Peyer's patch (tissue), 4 donors: ENCODE measurements around the gene MRPL14. TPM values are rescaled to one million over a fixed set of nuclear protein-coding genes. Genes with fewer than 3 reads are reported as not detected.

Source experiments
- DNase-seq, 3 donors: peaks; one replicate each; pipeline ENCODE4 v3.0.0-alpha.2; 2017 to 2019
- H3K27ac ChIP-seq, 4 donors: fragments of 200-600 bp; sonication (generic); one replicate each; pipeline ENCODE4 v1.5.1; 2016 to 2019
- H3K27me3 ChIP-seq, 2 donors: fragments of 200-600 bp; sonication (generic); one replicate each; pipeline ENCODE4 v1.5.1; 2019
- H3K36me3 ChIP-seq, 3 donors: fragments of 200-600 bp; sonication (generic); one replicate each; pipeline ENCODE4 v1.5.1; 2016 to 2019
- H3K4me1 ChIP-seq, 4 donors: fragments of 200-600 bp; sonication (generic); one replicate each; pipeline ENCODE4 v1.5.1; 2016 to 2019
- H3K4me3 ChIP-seq, 4 donors: fragments of 200-600 bp; sonication (generic); 1 replicate in 3 of 4; 2 replicates in 1 of 4; pipeline ENCODE4 v1.5.1; 2016 to 2019; ENCODE audit warnings: mild to moderate bottlenecking in 1 of 4
- H3K9me3 ChIP-seq, 4 donors: fragments of 200-600 bp; sonication (generic); one replicate each; pipeline ENCODE4 v1.5.1; 2016 to 2019; ENCODE audit warnings: mild to moderate bottlenecking in 1 of 4
- CTCF ChIP-seq, 6 experiments: fragments of 450-650 bp in 4 of 6; fragments of 200-600 bp in 2 of 6; sonication (generic) in 1 of 6; IDR thresholded peaks; one replicate each; pipeline ENCODE4 v1.5.1; 2017 to 2019; ENCODE audit warnings: antibody characterized with exemption in 6 of 6, mild to moderate bottlenecking in 3 of 6, moderate library complexity in 1 of 6
- POLR2A ChIP-seq, 2 donors: fragments of 450-650 bp; IDR thresholded peaks; one replicate each; pipeline ENCODE4 v1.5.1; 2017; ENCODE audit warnings: antibody characterized with exemption in 2 of 2, mild to moderate bottlenecking in 2 of 2, moderate library complexity in 2 of 2
- total RNA-seq, 4 donors: library from RNA; depleted of rRNA; stranded (reverse); fragments of >200 nt; gene quantifications; one replicate each; pipeline ENCODE4 v1.1.0, GENCODE V29; 2016

The MRPL14 gene
- total RNA-seq, 4 donors from 2014 or later = 35.5 to 51.1 (median 42.6) TPM

GRCh38 chr6:44142835-44143234, 15.6 kb upstream of the MRPL14 start:
- Histone ChIP-seq H3K4me1 (no peaks in the 10 kb centered on the region), H3K36me3 (peaks cover 0 to 80% (median 0%) of the 10 kb centered on the region in 3 donors)
- TF ChIP-seq POLR2A (IDR thresholded peaks at IDR 0.05) (no peak), CTCF (IDR thresholded peaks at IDR 0.05) (no peak)

GRCh38 chr6:44139351-44139743, 12.1 kb upstream of the MRPL14 start:
- Histone ChIP-seq H3K27ac (no peak overlapping the region), H3K4me3 (no peak overlapping the region), H3K4me1 (no peaks in the 10 kb centered on the region), H3K27me3 (no peaks in the 10 kb centered on the region), H3K9me3 (no peaks in the 10 kb centered on the region), H3K36me3 (peaks cover 0 to 89% (median 0%) of the 10 kb centered on the region in 3 donors)
- no peak for DNase-seq
- TF ChIP-seq CTCF (IDR thresholded peaks at IDR 0.05) (no peak), POLR2A (IDR thresholded peaks at IDR 0.05) (no peak)

More at GRCh38 chr6:44142835-44143234, 15.6 kb upstream of the MRPL14 start:
- Histone ChIP-seq H3K9me3 (no peaks in the 10 kb centered on the region), H3K27ac (no peak overlapping the region), H3K27me3 (no peaks in the 10 kb centered on the region), H3K4me3 (no peak overlapping the region)
- no peak for DNase-seq

- DNase-seq = no peak
- H3K36me3 ChIP-seq = peaks cover 0 to 91% (median 0%) of the 10 kb centered on the region in 3 donors
Measured at GRCh38 chr6:44138717-44139350, 11.6 kb upstream of the MRPL14 start.

GRCh38 chr6:44135875-44136274, 8.6 kb upstream of the MRPL14 start:
- Histone ChIP-seq H3K4me1 (peaks cover 0 to 24% (median 2%) of the 10 kb centered on the region in 4 donors), H3K9me3 (no peaks in the 10 kb centered on the region), H3K27me3 (no peaks in the 10 kb centered on the region), H3K4me3 (no peak overlapping the region), H3K36me3 (peaks cover 0 to 65% (median 0%) of the 10 kb centered on the region in 3 donors), H3K27ac (no peak overlapping the region)
- no peak for DNase-seq
- TF ChIP-seq POLR2A (IDR thresholded peaks at IDR 0.05) = no peak
- no peak for TF ChIP-seq CTCF (IDR thresholded peaks at IDR 0.05)

More at GRCh38 chr6:44138717-44139350, 11.6 kb upstream of the MRPL14 start:
- H3K4me1 ChIP-seq = no peaks in the 10 kb centered on the region
- H3K27me3 ChIP-seq = no peaks in the 10 kb centered on the region
- no peaks in the 10 kb centered on the region for H3K9me3 ChIP-seq
- no peak overlapping the region for H3K4me3 ChIP-seq
- H3K27ac ChIP-seq = no peak overlapping the region
- no peak for TF ChIP-seq CTCF (IDR thresholded peaks at IDR 0.05)
- TF ChIP-seq POLR2A (IDR thresholded peaks at IDR 0.05) = no peak

GRCh38 chr6:44135173-44135758, 8.0 kb upstream of the MRPL14 start:
- no peak overlapping the region for H3K27ac ChIP-seq
- H3K4me3 ChIP-seq = no peak overlapping the region
- DNase-seq = no peak
- no peak for TF ChIP-seq CTCF (IDR thresholded peaks at IDR 0.05)
- TF ChIP-seq POLR2A (IDR thresholded peaks at IDR 0.05) = no peak
- peaks cover 0 to 24% (median 2%) of the 10 kb centered on the region in 4 donors for H3K4me1 ChIP-seq
- H3K27me3 ChIP-seq = no peaks in the 10 kb centered on the region
- H3K9me3 ChIP-seq = no peaks in the 10 kb centered on the region
- H3K36me3 ChIP-seq = peaks cover 0 to 59% (median 0%) of the 10 kb centered on the region in 3 donors
